Limb (tissue), 2 donors: ENCODE results near the gene KCNQ1.

Experiments used
- DNase-seq, 2 donors: peaks; one replicate each; pipeline ENCODE4 v3.0.0-alpha.2; 2016; ENCODE audit errors: extremely low spot score in 2 of 2

KCNQ1 gene

GRCh38 chr11:2708151-2708581 lies 263.4 kb downstream of the KCNQ1 start:
- peak; percentile 38 to 73 for DNase-seq

- peak; percentile 76 to 88 for DNase-seq
Measured at GRCh38 chr11:2708757-2709281, 264.0 kb downstream of the KCNQ1 start.

DNA sequence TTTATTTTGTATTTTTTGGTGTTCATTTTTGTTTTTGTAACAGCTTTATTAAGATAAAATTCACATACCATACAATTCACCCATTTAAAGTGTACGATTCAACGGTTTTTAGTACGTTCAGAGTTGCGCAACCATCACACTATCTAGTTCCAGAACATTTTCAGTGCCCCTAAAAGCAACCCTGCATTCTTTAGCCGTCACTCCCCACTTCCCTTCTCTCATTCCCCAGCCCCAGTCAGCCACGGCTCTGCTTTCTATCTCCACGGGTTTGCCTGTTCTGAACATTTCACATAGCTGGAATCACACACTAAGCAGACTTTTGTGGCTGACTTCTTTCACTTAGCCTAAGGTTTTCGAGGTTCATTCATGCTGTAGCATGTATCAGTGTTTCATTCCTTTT lies 264.6 kb downstream of the KCNQ1 start:
- DNase-seq: no peak

DNA sequence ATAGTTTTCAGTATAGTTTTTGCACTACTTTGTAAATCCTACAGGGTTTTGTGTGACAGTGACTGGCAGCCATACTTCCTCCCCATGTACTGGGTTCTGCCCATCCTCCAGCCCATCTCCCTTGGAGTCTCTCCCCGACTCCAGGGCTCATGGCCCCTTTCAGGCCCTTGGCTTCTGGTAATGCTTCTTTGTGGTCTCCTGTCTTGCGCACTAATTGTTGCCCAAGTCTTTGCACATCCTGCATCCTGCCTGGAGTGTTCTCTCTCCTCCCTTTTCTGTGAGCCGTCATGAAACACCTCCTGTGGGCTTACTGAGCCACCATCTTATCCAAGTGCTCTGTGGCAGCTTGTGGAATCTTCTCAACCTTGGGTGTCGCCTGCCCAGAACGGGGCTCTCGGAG lies 266.4 kb downstream of the KCNQ1 start:
- DNase-seq: no peak

- peak in 1 of 2 donors; percentile 53 for DNase-seq
Measured at GRCh38 chr11:2713094-2713493, 268.3 kb downstream of the KCNQ1 start.

DNA sequence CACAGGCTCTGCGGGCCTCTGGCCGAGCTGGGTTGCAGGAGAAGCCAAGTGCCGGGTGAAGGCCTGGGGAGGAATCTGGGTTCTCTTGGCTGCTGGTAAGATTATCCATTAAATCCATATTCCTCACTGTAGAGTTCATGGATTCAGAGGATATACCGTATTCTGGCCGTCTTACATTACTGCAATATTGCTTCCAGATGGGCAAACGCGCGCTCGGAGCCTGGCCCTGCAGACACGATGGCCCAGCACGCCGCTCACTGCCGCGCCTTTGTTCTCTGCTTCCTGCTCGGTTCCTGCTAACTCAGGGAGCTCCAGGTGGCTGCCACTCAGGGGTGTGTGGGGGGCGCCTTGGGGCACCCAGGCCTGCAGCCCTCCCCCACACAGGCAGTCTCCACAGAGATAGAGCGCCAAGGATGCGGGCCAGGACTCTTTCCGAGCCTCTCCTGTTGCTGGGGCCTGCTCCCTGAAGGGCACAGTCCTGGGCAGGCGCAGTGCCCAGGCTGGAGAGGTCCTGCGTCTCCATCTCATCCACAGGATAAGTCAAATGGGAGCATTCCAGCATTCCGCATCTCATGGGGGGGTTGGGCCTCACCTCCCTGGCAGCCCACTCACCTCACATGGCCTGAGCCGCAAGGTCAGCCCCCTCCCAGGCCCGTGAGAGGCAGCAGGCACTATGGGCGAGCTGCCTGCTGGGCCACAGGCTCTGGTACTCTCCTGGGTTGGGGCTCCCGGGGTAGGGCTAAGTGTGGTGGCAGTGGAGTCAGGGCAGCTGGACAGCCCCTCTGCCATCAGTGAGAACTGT lies 269.1 kb downstream of the KCNQ1 start:
- peak; percentile 73 to 75 for DNase-seq

DNA sequence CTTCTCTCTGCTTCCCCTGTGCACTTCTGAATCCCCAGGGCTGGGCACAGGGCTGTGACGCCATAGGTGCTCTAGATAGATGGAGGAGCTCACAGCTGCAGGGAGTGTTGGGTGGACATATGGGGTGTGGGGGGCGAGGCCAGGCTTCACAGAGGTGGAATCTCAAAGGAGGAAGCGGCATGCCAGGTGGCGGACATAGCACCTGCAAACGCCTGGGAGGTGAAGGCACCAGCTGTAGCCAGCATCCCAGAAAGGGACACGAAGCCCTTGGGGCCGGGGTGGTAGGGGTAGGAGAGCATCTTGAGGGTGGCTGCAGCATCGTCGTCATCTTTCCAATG lies 269.6 kb downstream of the KCNQ1 start:
- DNase-seq: no peak

DNA sequence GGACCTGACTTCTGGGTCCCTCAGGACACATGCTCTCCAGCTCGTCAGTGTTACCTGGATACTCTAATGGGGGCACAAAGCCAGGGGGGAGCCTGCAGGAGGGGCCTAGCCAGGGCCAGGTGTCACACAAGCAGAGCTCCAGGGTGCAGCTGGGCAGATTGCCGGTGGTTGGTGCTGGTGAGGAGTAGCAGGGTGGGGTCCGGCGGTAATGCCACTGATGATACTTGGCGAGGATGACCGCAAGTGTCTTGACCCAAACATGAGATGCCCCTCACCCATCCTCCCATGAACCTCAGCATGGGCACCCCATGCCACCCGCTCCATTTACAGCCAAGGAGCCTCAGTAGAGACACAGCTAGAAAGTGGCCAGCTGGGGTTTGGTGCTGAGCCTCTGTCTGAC lies 270.1 kb downstream of the KCNQ1 start:
- DNase-seq: no peak

GRCh38 chr11:2715716-2716350 lies 271.0 kb downstream of the KCNQ1 start:
- no peak for DNase-seq

- no peak for DNase-seq
Measured at GRCh38 chr11:2716376-2717095, 271.7 kb downstream of the KCNQ1 start.

DNA sequence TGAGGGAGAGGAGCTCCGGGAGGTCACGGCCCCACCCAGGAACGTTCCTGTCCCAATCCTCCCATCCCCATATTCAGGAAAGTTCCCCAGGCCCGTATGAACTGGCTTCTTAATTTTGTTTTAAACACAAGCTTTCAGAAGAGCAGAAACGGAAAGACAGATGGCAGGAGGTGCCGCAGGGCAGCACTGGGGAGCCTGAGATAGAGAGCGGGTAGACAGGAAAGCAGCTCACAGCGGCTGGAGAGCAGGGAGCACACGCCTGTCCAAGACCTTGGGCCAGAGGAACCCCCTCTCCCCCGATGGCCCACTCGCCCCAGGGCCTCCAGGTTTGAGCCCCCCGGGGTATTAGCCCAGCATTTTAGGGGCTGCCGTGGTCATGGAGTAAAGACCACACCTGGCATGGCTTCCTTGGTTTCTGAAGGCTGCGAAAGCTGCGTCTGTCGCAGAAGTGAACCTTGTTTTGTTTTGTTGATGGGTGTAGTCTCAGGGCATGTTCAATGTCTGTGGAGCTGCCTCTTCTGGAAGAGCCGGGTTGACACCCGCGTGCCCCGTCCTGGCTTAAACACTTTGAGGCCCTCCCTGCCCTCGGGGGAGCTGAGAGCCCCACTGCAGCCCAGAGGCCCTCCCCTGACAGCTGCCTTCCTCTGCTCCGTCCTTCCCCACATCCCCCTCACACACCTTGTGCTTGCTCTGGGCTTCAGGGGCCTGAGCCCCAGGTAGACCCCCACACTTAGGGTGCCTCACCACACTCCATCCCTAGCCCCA lies 272.9 kb downstream of the KCNQ1 start:
- no peak for DNase-seq

DNA sequence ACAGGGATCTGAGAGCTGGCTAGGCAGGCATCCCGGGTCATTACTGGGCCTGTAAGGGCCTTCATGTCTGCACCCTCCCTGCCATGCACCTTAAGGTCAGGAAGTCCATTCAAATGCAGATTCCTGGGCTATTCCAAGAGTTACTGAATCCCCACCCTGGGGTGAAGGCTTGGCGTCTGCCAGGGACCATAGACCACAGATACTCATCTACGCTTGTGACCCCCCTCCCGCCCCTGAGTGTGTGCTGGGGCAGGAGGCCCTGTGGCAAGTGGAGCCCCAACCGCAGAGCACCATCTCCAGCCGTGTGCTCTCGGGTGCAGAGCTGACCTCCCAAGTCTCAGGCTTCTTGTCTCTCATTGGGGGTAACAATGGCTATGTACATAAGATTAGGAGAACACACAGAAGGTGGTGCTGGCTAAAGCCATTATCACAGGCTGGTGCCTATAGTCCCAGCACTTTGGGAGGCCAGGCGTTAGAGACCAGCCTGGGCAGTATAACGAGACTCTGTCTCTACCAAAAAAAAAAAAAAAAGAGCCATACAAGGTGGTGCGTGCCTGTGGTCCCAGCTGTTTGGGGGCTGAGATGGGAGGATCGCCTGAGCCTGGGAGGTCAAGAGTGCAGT lies 274.1 kb downstream of the KCNQ1 start:
- no peak for DNase-seq

- no peak for DNase-seq
Measured at GRCh38 chr11:2719831-2720590, 275.2 kb downstream of the KCNQ1 start.

DNA sequence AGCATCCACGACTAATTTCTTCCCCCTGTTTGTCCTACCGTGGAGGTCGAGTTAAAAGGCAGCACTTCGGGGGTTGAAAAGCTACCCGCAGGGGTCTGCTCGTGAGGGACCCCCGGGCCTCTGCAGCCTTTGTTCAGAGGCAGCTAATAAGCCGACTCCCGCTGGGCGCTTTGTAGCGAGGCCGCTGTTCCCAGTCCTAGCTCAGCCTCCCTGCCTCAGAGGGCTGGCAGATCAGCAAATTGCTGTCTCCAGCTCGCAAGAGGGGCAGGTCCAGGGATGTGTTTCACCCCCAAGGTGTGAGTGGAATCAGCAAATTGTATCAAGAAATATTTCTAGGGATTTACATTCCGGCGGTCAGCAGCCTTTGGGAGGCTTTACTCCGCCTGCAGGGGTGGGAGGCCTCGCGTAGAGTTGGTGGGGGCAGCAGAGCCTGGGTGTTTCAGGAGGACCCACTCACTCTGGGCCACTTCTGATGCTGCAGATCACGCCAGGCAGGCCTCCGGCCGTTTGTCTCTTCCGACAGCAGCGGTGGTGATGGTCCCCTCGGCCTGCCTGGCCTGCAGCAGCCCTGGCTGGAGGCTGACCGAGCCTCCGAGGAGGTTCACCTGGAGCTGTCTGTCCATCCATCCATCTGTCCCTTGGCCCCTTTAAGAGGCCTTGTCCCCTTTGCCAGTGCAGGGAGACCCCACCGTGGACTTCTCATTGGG lies 276.6 kb downstream of the KCNQ1 start:
- no peak for DNase-seq

GRCh38 chr11:2722955-2723354 lies 278.1 kb downstream of the KCNQ1 start:
- DNase-seq: no peak

DNA sequence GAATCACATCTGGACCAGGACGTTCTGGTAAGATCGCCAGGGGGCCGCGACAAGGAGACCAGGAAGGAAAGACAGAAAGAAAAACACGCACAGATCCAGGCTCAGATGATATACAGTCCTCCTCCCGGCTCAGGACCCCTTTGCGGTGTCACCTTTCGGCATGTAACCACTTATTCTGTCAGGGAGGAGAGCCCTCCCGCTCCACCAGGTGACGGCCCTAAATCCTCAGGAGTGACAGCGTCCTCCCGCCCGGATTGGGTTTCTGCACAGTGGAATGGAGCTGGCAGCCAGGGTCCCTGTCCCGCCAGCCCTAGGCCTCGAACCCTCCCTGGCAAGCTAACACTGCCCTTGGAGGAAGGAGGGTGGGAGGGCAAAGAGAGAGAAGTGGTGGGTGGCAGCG lies 279.3 kb downstream of the KCNQ1 start:
- DNase-seq: no peak

- DNase-seq: no peak
Measured at GRCh38 chr11:2724653-2725367, 280.0 kb downstream of the KCNQ1 start.

DNA sequence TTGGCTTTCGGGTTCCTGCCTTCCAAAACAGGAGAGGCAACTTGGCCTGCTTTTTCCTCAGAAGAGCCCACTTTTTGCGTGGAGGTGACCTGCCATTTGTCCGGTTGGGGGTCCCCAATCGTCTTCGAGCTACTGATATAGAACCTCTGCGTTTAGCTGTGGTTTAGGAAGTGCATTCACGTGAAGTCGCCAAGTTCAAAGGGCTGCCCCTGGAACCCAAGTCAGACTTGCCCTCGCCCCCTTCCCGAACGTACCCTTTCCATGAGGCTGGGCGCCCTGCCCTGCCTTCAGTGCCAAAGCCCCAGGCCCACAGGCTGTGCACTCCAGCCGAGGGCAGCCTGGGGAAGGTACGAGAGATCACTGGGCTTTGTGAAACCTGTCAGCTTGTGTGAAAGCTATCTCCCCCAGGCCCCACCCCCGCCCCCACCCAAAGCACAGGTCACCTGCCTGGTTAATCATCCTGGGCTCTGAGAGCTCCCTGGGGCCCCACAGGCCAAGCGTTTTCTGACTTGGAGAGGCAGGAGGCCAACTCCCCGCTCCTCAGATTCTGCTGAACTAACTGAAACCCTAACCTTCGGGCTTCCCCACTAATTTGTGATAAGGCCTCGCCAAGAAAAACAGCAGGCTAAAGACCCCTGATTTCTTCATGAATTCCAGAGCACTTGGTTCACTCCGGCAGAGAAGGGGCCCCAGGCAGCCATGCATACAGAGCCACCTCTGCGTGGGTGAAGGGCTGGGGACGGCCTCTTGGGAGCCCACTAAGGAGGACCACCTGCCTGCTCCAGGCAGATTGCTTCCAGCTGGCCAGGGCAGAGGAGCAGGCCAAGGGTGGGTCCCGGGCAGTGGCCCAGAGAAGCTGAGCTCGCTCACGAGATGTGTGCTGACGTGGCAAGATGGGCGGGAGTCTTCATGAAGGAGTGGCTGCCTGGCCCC lies 280.8 kb downstream of the KCNQ1 start:
- peak; percentile 67 to 73 for DNase-seq
